GM20431 (cell line): Measurements from ENCODE around the gene GDNF.
"Not testable (repeated sequence)": the region's sequence is repeated elsewhere in the genome, so short reads cannot be mapped to it uniquely, and the experiment has no call there.

Experiments
- in situ Hi-C: fragments of 300-500 bp; cut with MseI, MboI; formaldehyde crosslinking; loops from one replicate; pipeline ENCODE4 v1.15.0; 2020; ENCODE audit warnings: low sequenced_read_pairs; ENCODE audit not compliant: unreplicated experiment

Gene GDNF

GRCh38 chr5:37825334-37825915 lies 14.4 kb downstream of the GDNF start:
- in situ Hi-C loops = no loop called here

- in situ Hi-C loops = no loop called here
Measured at GRCh38 chr5:37823433-37824152, 16.2 kb downstream of the GDNF start.

DNA sequence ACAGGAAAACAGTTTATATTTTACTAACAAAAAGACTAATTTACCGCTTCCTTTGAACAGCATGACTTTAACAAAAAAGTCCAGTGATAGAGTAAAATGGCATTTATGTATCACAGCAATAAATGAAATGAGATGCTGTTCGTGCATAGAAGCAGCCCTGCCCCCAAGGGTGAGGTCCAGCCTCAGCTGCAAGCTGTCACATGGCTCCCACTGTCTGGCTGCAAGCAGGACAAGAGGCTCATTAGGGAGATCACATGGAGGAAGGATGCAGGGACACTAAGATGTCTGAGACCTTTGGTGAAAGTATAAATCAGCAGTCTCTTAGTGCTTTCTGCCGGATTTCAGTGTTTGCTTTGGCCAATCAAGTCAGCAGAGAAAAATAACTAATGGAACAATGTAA lies 23.0 kb downstream of the GDNF start:
- in situ Hi-C loops = no loop called here

DNA sequence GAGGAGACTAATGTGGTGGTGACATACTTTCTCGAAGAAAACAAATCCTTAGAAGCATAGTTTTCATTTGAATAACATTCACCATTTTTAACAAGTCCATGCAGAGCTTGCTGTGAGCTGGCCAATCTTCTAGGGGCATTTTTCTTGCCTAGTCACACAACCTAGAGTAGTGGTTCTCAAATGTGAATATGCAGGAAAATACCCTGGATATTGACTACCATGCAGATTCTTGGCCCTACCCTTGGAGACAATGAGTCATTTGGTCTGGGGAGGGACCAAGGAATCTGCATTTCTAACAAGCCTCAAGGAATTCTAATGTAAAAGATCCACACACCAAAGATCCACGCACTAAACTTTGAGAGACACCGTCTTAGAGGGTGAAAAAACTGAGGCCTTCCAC lies 23.5 kb downstream of the GDNF start:
- in situ Hi-C loops = no loop called here

GRCh38 chr5:37815913-37816312 lies 23.9 kb downstream of the GDNF start:
- in situ Hi-C loops = no loop called here

DNA sequence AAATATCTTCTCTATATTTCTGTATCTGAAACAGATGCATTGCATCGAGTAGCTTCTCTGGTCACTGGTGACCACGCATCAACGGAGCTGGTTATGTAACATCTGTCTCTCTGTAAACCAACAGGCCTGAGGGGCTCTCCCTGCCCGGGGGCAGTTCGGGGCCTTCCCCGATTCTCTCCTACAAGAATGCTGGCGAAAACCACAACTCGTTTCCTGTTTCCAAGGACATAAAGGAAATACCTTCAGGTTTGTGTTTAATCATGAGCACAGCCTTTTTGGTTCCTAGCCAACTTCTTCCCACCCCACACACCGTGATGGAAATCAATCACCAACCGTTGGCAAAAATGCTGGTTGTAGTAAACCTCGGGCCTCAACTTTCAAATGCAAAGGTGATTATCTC lies 25.1 kb downstream of the GDNF start:
- in situ Hi-C loops = no loop called here

DNA sequence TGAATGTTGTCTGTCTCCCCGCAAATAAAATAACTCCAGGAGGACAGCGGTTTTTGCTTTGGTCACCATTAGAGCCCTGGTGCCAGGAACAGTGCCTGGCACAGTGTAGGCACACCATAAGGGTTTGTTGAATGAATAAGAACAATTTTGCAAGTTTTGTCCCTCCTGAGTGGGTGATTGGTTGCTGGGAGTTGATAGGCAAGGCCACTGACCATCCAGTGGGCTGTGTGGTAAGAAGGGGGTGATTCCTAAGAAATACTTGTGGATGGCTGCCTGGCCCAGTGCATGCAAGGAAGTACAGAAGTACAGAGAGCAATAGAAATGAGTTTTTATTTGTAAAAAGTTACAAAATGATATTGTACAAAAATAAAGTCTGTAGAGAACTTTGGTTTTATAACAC lies 27.5 kb downstream of the GDNF start:
- in situ Hi-C loops = no loop called here

- in situ Hi-C loops = no loop called here
Measured at GRCh38 chr5:37811866-37812265, 28.0 kb downstream of the GDNF start.

DNA sequence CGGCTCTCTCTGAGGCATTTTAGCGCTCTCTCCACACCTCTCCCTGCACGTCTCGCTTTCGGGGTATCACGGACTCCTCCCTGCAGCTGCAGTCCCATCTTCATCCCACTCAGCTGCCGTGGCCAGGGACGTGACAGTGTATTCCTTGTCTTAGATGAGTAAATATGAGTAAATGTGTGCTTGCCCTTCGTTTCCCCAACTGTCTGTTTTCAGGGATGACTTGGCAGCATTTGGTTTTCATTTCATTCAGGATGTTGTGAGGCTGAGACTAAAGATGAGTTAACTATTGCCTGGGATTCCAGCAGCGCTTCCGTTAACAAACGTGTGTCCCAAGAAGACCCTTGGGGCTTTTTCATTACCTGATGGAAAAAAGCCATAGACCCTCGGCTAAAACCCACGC lies 29.5 kb downstream of the GDNF start:
- in situ Hi-C loops = no loop called here

DNA sequence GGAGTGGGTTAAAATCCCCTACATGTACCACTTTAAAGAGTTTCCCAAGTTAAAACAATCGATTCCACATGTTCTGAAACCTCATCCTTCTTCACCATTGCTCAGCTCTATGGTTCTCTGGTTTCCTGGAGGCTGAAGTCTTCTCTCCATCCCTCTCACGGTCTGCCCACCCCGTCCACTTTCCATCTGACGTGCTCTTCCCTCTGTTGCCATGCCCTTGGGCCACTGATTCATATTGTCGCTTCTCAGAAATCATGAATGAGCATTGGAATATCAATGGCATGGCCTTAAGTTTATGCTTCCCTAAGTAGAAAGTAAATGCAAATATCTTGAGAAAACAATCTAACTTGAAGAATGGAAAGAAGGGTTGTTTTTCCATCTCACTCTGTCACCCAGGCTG lies 30.9 kb downstream of the GDNF start:
- in situ Hi-C loops = no loop called here

- in situ Hi-C loops = no loop called here
Measured at GRCh38 chr5:37807621-37808301, 32.1 kb downstream of the GDNF start.

DNA sequence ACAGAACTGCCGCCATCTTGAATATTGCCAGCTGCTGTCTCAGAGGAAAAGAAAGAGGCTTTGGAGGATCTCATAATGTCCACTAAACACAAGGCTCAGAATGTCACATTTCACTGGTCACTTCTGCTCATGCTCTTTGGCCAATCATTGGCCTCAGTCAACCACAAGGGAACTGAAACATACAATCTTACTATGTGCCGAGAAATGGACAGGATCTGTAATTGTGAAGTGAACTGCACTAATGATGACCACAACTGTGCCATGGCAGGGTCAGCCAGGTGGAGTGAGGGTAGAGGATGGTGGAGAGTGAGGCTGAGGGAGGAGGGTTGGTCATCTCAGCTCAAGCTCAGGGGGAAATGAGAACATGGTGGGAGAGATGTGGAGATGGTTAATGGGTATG lies 32.8 kb downstream of the GDNF start:
- in situ Hi-C loops = no loop called here

GRCh38 chr5:37806476-37806875 lies 33.4 kb downstream of the GDNF start:
- in situ Hi-C loops = no loop called here

DNA sequence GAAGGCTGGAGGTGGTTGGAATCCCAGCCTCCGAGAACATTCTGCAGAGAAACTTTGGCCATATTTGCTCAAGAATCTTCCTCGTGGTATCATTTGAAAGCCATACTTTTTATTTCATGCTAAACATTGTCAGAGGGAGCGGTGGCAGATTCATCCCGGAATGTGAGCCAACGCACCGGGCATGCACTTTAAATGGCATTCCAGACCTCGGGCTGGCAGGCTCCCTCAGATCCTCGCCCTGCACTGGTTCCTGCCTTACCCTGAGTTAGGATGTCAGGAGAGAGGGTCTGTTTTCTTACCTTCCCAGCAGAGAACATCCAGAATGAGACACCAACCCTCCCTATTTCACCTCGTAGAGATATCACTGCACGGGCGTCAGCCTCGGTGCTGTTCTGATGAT lies 33.8 kb downstream of the GDNF start:
- in situ Hi-C loops = no loop called here

- in situ Hi-C loops = no loop called here
Measured at GRCh38 chr5:37804401-37804800, 35.4 kb downstream of the GDNF start.

DNA sequence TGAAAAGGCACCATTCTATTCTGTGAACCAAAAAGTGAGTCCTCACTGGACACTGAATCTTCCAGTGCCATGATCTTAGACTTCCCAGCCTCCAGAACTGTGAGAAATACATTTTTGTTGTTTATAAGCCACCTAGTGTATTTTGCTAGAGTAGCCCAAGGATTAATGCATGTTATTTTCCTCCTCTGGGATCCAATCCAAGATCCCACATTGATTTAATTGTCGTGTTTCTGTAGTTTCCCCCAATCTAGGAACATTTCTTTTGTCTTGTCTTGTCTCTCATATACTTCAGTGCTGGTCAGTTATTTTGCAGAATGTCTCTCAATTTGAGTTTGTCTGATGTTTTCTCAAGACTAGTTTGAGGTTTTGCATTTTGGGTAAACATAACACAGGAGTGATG lies 36.4 kb downstream of the GDNF start:
- in situ Hi-C loops = no loop called here

GRCh38 chr5:37801521-37801920 lies 38.3 kb downstream of the GDNF start:
- in situ Hi-C loops = no loop called here

DNA sequence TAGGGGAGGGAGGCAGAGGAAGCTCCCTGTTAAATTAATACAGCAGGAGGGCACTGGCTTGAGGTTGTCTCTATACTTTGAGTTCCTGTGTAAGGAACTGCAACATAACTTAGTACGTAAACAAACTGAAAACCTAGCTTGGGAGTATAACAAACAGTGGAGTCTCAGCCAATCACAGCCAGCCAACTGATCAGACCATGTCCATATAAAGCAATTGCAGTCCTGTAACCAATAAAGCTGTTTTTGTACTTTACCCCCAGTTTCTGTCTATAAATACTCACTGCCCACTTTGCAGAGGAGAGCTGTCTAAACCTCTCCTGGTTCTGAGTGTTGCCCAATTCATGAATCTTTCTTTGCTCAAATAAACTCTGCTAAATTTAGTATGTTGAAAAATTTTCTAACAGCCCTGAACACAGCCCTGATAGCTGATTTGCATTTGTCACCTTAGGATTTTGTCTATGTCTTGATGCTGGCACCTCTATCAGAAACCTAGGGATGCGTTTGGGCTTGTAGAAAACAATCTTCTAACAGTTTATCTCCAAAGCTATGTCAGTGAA lies 39.9 kb downstream of the GDNF start:
- in situ Hi-C loops = no loop called here

GRCh38 chr5:37796435-37796834 lies 43.4 kb downstream of the GDNF start:
- in situ Hi-C loops = not testable (repeated sequence)

GRCh38 chr5:37795292-37795691 lies 44.5 kb downstream of the GDNF start:
- in situ Hi-C loops = not testable (repeated sequence)

DNA sequence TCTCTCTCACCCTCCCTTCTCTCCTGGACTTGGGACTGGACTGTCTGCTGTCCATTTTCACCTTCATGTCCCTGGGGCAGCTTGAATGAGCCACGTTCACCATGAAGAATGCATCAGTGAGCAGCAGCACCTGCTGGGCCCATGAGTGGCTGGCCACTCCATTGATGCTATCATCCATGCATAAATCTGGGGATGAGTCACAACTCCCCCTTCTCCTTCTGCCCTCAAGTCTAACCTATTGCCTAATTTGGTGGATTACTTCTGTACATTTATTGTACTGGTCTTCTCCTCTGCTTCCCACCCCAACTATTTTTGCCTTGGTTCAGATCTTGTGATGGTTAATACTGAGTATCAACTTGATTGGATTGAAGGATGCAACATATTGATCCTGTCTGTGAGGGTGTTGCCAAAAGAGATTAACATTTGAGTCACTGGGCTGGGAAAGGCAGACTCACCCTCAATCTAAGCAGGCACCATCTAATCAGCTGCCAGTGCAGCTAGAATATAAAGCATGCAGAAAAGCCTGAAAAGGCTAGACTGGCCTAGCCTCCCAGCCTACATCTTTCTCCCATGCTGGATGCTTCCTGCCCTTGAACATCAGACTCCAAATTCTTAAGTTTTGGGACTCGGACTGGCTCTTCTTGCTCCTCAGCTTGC lies 46.7 kb downstream of the GDNF start:
- in situ Hi-C loops = no loop called here
